ENCODE data around the gene GLB1L3. TPM values are rescaled to one million over a fixed set of nuclear protein-coding genes. Genes with fewer than 3 reads are reported as not detected.

The GLB1L3 gene
- total and polyA plus RNA-seq, 11 donors = not detected

- Histone ChIP-seq H3K27me3 (no peaks in the 10 kb centered on the region), H3K4me1 (peaks cover 0 to 42% (median 21%) of the 10 kb centered on the region in 12 donors), H3K27ac (peak overlapping the region in 6 of 12 donors; percentile 1 to 40 (median 22)), H3K9me3 (no peaks in the 10 kb centered on the region), H3K4me3 (no peak overlapping the region), H3K36me3 (peaks cover 0 to 58% (median 46%) of the 10 kb centered on the region in 9 donors)
- DNase-seq (peak in 1 of 5 donors; percentile 44), ATAC-seq (peak; percentile 61 to 74 (median 66))
- 66 to 77% (median 68%) methylated on average over 3 of the region's 3 CpGs for WGBS, 4 donors
- intact Hi-C loops (cut with DNase I) = no loop called here
- TF ChIP-seq CTCF (IDR thresholded peaks at IDR 0.05) = no peak
- no peak for TF ChIP-seq POLR2A (IDR thresholded peaks at IDR 0.05)
Observed at GRCh38 chr11:134235399-134235798, 40.8 kb upstream of the GLB1L3 start.

DNA sequence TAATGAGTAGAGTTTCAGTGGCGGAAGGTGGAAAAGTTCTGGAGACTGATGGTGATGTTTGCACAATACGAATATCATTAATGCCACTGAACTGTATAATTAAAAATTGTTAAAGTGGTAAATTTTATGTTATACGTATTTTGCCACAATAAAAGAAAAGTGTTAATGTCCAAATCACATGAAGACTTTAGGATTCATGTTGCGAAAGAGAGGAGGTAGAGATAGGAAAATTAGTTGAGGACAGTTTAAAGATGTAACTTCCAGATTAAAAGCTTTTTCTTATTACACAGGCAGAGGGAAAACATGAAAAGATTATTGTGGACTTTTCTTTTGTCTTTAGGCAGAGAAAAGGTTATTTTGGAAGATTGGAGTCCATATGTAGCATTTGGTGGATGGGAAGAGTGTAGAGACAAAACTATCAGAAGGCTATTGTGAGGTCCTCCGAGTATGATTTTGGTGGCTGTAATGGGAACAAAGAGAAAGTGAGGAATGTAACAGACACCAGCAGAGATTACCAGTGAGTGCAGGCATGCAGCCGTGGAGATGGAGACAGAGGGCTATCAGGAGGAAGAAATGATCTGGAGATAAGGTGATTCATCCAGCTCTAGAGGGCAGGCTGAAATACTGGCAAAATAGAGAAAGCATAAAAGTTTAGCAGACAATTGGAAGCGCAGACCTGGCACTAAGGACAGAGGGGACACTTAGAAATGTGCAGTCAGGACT is 39.2 kb upstream of the GLB1L3 start:
- no peak overlapping the region for H3K27ac ChIP-seq
- H3K9me3 ChIP-seq = no peaks in the 10 kb centered on the region
- intact Hi-C loops (cut with DNase I) = no loop called here
- ATAC-seq (no peak), DNase-seq (no peak)
- no peak for TF ChIP-seq CTCF (IDR thresholded peaks at IDR 0.05)
- H3K4me3 ChIP-seq = no peak overlapping the region
- H3K4me1 ChIP-seq = peaks cover 0 to 26% (median 10%) of the 10 kb centered on the region in 12 donors
- WGBS, 4 donors = 87 to 91% (median 88%) methylated on average over 7 of the region's 7 CpGs
- H3K27me3 ChIP-seq = no peaks in the 10 kb centered on the region
- peaks cover 0 to 70% (median 54%) of the 10 kb centered on the region in 9 donors for H3K36me3 ChIP-seq

- Histone ChIP-seq H3K9me3 (no peaks in the 10 kb centered on the region), H3K4me3 (no peak overlapping the region), H3K27me3 (no peaks in the 10 kb centered on the region), H3K4me1 (peaks cover 0 to 21% (median 8%) of the 10 kb centered on the region in 12 donors), H3K36me3 (peaks cover 0 to 76% (median 59%) of the 10 kb centered on the region in 9 donors), H3K27ac (no peak overlapping the region)
- WGBS, 4 donors = 80 to 88% (median 83%) methylated on average over 11 of the region's 11 CpGs
- TF ChIP-seq CTCF (IDR thresholded peaks at IDR 0.05) (no peak), POLR2A (IDR thresholded peaks at IDR 0.05) (no peak)
- intact Hi-C loops (cut with DNase I) = no loop called here
- ATAC-seq = no peak
- no peak for DNase-seq
Observed at GRCh38 chr11:134237557-134237922, 38.6 kb upstream of the GLB1L3 start.

GRCh38 chr11:134238956-134239355 is 37.2 kb upstream of the GLB1L3 start:
- WGBS, 4 donors = 95 to 97% (median 95%) methylated on average over 5 of the region's 5 CpGs
- DNase-seq = no peak
- H3K9me3 ChIP-seq = no peaks in the 10 kb centered on the region
- no peak for ATAC-seq
- no peak overlapping the region for H3K4me3 ChIP-seq
- peaks cover 0 to 90% (median 73%) of the 10 kb centered on the region in 9 donors for H3K36me3 ChIP-seq
- no peak for TF ChIP-seq CTCF (IDR thresholded peaks at IDR 0.05)
- no peak for TF ChIP-seq POLR2A (IDR thresholded peaks at IDR 0.05)
- peaks cover 0 to 16% (median 3%) of the 10 kb centered on the region in 12 donors for H3K4me1 ChIP-seq
- intact Hi-C loops (cut with DNase I) = no loop called here
- no peak overlapping the region for H3K27ac ChIP-seq
- H3K27me3 ChIP-seq = no peaks in the 10 kb centered on the region

Data from heart left ventricle (tissue), 16 donors.